ENCODE data around the gene HIC2.
"Not testable (repeated sequence)": the region's sequence is repeated elsewhere in the genome, so short reads cannot be mapped to it uniquely, and the experiment has no call there.

GRCh38 chr22:21416375-21416774, 796 bp upstream of the HIC2 start:
- TF ChIP-seq CTCF (IDR thresholded peaks at IDR 0.05); MXD4 (CRISPR knock-in tag; IDR thresholded peaks at IDR 0.05; ENCODE audit: borderline replicate concordance); STAT6 (CRISPR knock-in tag; conservative IDR thresholded peaks at IDR 0.05; ENCODE audit: low read depth); USF2 (CRISPR knock-in tag; IDR thresholded peaks at IDR 0.05); AFF4 (CRISPR knock-in tag; IDR thresholded peaks at IDR 0.05; ENCODE audit: borderline replicate concordance): not testable (repeated sequence)
